ENCODE measurements around the gene PAF1. TPM values are rescaled to one million over a fixed set of nuclear protein-coding genes. Genes with fewer than 3 reads are reported as not detected.

PAF1 gene
- total RNA-seq, 1 experiment from 2014 or later: 47.0 TPM

- intact Hi-C loops (cut with micrococcal nuclease): no loop called here
- Mint-ChIP-seq H3K4me1 (ENCODE audit: insufficient read depth, unreplicated experiment) (no peaks in the 10 kb centered on the region), H3K27ac (ENCODE audit: low read depth, unreplicated experiment) (no peak overlapping the region), H3K9me3 (ENCODE audit: unreplicated experiment) (no peaks in the 10 kb centered on the region), H3K27me3 (ENCODE audit: insufficient read depth, unreplicated experiment) (no peaks in the 10 kb centered on the region), H3K36me3 (ENCODE audit: insufficient read depth, unreplicated experiment) (peaks cover 76% of the 10 kb centered on the region), H3K4me3 (ENCODE audit: unreplicated experiment) (no peak overlapping the region)
- no TSS peak for BruUV-seq (replicated peaks)
- no peak for TF ChIP-seq CTCF (IDR thresholded peaks at IDR 0.05; ENCODE audit: unreplicated experiment)
- POLR2A ChIA-PET: interaction anchor here (0.6 to 1.8 kb wide), 2 partner anchors 19 to 31 kb away, joined by 3 to 4 read pairs; partner anchors contain the start of genes MED29, PAF1 and SAMD4B
- no peak for DNase-seq (ENCODE audit: unreplicated experiment)
- CTCF ChIA-PET: no interaction called here
Measured at GRCh38 chr19:39372941-39373340, 18.0 kb downstream of the PAF1 start.

- Mint-ChIP-seq H3K9me3 (ENCODE audit: unreplicated experiment) (no peaks in the 10 kb centered on the region), H3K4me1 (ENCODE audit: insufficient read depth, unreplicated experiment) (no peaks in the 10 kb centered on the region), H3K36me3 (ENCODE audit: insufficient read depth, unreplicated experiment) (peaks cover 76% of the 10 kb centered on the region), H3K4me3 (ENCODE audit: unreplicated experiment) (no peak overlapping the region), H3K27ac (ENCODE audit: low read depth, unreplicated experiment) (no peak overlapping the region), H3K27me3 (ENCODE audit: insufficient read depth, unreplicated experiment) (no peaks in the 10 kb centered on the region)
- POLR2A ChIA-PET: interaction anchor here (0.6 kb wide), 1 partner anchor 30 kb away, joined by 3 read pairs; the partner anchor contains the start of gene SAMD4B
- CTCF ChIA-PET: interaction anchor here (0.6 kb wide), 1 partner anchor 24 kb away, joined by 3 read pairs; no protein-coding TSS in a partner anchor
- intact Hi-C loops (cut with micrococcal nuclease): no loop called here
- TF ChIP-seq CTCF (IDR thresholded peaks at IDR 0.05; ENCODE audit: unreplicated experiment): no peak
- DNase-seq (ENCODE audit: unreplicated experiment): peak; percentile 47
- no TSS peak for BruUV-seq (replicated peaks)
Measured at GRCh38 chr19:39372047-39372802, 18.7 kb downstream of the PAF1 start.

GRCh38 chr19:39370735-39371134 is 20.2 kb downstream of the PAF1 start:
- no peak for TF ChIP-seq CTCF (IDR thresholded peaks at IDR 0.05; ENCODE audit: unreplicated experiment)
- Mint-ChIP-seq H3K9me3 (ENCODE audit: unreplicated experiment) (no peaks in the 10 kb centered on the region), H3K4me1 (ENCODE audit: insufficient read depth, unreplicated experiment) (no peaks in the 10 kb centered on the region), H3K27me3 (ENCODE audit: insufficient read depth, unreplicated experiment) (no peaks in the 10 kb centered on the region), H3K4me3 (ENCODE audit: unreplicated experiment) (no peak overlapping the region), H3K27ac (ENCODE audit: low read depth, unreplicated experiment) (no peak overlapping the region), H3K36me3 (ENCODE audit: insufficient read depth, unreplicated experiment) (peaks cover 66% of the 10 kb centered on the region)
- POLR2A ChIA-PET: interaction anchor here (1.1 kb wide), 1 partner anchor 20 kb away, joined by 3 read pairs; the partner anchor contains the start of genes MED29 and PAF1
- no peak for DNase-seq (ENCODE audit: unreplicated experiment)
- CTCF ChIA-PET: no interaction called here
- BruUV-seq (replicated peaks): no TSS peak
- intact Hi-C loops (cut with micrococcal nuclease): no loop called here

- TF ChIP-seq CTCF (IDR thresholded peaks at IDR 0.05; ENCODE audit: unreplicated experiment): no peak
- POLR2A ChIA-PET: no interaction called here
- H3K27me3 Mint-ChIP-seq (ENCODE audit: insufficient read depth, unreplicated experiment): no peaks in the 10 kb centered on the region
- no peak for DNase-seq (ENCODE audit: unreplicated experiment)
- H3K4me3 Mint-ChIP-seq (ENCODE audit: unreplicated experiment): no peak overlapping the region
- H3K36me3 Mint-ChIP-seq (ENCODE audit: insufficient read depth, unreplicated experiment): peaks cover 56% of the 10 kb centered on the region
- no TSS peak for BruUV-seq (replicated peaks)
- H3K27ac Mint-ChIP-seq (ENCODE audit: low read depth, unreplicated experiment): no peak overlapping the region
- intact Hi-C loops (cut with micrococcal nuclease): no loop called here
- H3K9me3 Mint-ChIP-seq (ENCODE audit: unreplicated experiment): no peaks in the 10 kb centered on the region
- CTCF ChIA-PET: interaction anchor here (0.6 to 1.1 kb wide), 2 partner anchors 15 to 1652 kb away, joined by 3 to 4 read pairs; no protein-coding TSS in a partner anchor
- no peaks in the 10 kb centered on the region for H3K4me1 Mint-ChIP-seq (ENCODE audit: insufficient read depth, unreplicated experiment)
Measured at GRCh38 chr19:39369200-39369599, 21.7 kb downstream of the PAF1 start.

All from MCF 10A (cell line).